Measurements from ENCODE around the gene RTKN2.

- TF ChIP-seq CTCF (IDR thresholded peaks at IDR 0.05; ENCODE audit: poor library complexity, severe bottlenecking) (no peak), EZH2 (IDR thresholded peaks at IDR 0.05; ENCODE audit: borderline replicate concordance, insufficient read depth, low read length, poor library complexity, severe bottlenecking) (no peak), POLR2AphosphoS5 (IDR thresholded peaks at IDR 0.05) (no peak), REST (IDR thresholded peaks at IDR 0.05; ENCODE audit: borderline replicate concordance) (no peak), EP300 (conservative IDR thresholded peaks at IDR 0.05; ENCODE audit: poor library complexity, severe bottlenecking) (no peak), MXI1 (conservative IDR thresholded peaks at IDR 0.05; ENCODE audit: poor library complexity, severe bottlenecking) (no peak)
Measured at GRCh38 chr10:62155054-62155680, 113.5 kb downstream of the RTKN2 start.

All from neural cell (in vitro differentiated cells).